CD4-positive, alpha-beta T cell treated with Interleukin-12 subunit alpha and Interleukin-12 subunit beta, for 1 hour (primary cell): Measurements from ENCODE around the gene FYB1.
"Not testable (repeated sequence)": the region's sequence is repeated elsewhere in the genome, so short reads cannot be mapped to it uniquely, and the experiment has no call there.

ENCODE experiments used
- DNase-seq: peaks from one replicate; pipeline ENCODE4 v3.0.0-alpha.2; 2020

FYB1 gene

DNA sequence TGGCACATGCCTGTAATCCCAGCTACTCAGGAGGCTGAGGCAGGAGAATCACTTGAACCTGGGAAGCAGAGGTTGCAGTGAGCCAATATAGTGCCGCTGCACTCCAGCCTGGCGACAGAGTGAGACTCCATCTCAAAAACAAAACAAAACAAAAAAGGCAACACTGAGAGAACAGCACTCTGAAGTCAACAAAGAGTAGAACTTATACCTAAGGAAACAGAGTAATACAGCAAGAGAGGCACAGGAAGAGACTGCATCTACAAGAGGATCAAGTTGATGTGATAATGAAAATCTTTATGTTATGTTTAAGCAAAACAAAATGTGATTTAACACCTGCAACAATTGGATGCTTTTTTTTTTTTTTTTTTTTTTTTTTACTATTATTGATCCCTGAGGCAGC, 33.1 kb downstream of the FYB1 start:
- no peak for DNase-seq

DNA sequence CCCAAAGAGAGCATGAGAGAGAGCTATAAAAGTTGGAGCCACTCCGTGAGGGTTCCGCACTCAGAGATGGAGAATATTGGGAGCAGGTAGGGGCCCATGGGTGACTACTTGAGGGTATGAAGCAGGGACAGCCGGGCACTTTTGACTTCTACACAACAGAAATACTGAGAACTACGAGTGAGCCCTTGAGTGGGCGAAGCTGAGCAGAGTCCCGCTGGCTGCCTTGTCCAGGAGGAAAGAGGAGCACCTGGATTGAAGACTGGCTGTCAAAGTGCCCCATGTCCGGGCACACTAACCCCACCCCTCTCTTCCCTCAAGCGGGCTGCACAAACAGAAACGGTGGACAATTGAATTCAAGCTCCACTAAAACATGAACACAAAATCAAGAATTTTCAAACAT, 33.6 kb downstream of the FYB1 start:
- DNase-seq, result no peak

DNA sequence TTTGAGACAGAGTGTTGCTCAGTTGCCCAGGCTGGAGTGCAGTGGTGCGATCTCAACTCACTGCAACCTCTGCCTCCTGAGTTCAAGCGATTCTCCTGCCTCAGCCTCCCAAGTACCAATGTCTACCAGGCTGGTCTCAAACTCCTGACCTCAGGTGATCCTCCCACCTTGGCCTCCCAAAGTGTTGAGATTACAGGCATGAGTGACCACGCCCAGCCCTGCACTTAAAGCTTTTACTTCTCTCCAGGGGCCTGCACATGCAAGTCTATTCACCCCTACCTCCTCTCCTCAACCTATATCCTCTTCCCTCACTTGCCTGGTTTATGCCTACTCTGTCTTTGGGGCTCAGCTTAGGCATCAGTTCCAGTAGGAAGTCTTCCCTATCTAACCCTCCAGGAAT, 39.8 kb downstream of the FYB1 start:
- DNase-seq, result not testable (repeated sequence)

DNA sequence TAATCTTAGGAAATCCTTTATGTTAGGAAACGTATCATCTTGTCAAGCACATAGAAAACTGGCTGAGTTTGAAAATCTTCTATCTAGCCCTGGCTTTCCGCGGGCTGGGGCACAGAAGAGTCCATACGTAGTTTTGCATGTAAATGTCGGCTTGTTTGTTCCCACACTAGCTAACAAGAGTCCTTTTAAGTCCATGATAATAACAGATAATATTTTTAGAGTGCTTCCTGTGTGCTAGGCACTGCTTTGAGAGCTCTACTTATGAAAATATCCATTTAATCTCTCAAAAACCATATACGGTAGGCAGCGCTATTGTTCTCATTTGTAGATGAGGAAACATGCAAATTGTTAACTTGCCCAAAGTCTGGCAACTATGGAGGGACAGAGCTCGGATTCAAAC, 40.5 kb downstream of the FYB1 start:
- DNase-seq, result peak; percentile 59

DNA sequence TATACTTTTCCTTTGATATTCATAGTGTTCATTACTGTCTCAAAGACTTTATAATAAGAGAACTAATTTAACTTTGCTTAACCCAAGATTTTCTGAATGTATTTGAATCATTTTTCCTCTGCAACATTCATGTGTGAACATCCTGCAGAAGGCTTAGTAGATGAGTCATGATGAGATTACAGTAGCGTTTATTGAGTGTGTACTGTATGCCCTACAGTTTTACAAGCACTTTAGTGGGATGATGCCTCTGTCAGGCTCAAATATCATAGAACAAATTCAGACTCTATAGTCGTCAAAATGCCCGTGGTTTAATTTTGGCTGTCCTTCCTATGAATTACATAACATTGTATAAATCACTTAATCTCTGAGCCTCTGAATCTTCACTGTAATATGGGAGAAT, 41.2 kb downstream of the FYB1 start:
- DNase-seq, result no peak

DNA sequence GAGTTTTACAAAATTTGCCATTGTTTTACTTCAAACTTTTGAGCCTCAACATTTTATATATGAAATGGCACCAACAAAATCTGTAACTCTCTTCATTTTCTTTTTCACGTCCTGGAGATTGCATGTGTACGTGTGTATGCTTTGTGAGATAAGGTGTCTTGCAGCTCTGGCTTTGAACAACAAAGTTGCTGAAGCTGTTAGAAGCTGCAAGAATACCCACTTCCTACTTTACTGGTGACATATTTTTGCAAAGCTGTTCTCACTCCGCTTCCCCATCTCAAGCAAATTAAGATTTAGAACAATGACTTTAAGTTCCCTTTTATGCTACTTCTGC, 41.8 kb downstream of the FYB1 start:
- peak; percentile 70 for DNase-seq

DNA sequence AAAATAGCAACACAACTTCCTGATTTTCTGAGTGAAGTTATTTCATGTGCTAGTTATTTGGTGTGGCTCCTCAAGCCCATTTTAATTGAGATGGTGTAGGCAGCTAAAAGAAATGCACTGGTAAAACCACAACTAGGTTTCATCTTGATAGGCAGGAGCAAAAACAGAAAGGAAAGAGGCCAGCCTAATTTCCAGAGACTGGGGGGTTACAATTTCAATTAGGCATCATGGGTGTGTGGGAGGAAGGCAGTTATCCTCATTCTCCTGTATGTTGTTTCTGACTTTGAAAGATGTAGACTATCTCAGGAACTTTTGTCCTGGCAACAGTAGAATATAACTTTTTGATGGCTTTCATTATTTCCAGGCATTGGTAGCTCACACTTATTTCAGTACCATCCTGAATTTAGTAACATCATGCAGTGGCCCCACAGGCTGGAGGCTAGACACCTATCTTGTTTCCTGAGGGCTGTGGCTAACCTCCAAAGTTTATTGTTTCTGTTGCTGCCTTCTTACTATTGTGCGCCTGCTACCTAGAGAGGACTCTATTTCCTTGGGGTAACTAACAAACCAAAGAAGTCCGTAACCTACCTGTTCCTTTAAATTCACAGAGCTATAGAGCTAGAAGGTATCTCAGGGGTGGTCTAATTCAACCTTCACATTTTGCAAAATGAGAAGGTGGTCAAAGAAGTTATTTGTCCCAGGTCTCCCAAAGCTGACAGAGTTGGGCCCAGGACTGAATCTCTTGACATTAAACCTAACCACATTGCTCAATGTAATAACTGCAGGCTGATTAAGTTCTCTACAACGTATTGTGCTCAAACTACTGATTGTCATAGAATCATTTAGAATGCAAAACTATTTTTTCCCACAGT, 42.4 kb downstream of the FYB1 start:
- DNase-seq, result peak; percentile 73

DNA sequence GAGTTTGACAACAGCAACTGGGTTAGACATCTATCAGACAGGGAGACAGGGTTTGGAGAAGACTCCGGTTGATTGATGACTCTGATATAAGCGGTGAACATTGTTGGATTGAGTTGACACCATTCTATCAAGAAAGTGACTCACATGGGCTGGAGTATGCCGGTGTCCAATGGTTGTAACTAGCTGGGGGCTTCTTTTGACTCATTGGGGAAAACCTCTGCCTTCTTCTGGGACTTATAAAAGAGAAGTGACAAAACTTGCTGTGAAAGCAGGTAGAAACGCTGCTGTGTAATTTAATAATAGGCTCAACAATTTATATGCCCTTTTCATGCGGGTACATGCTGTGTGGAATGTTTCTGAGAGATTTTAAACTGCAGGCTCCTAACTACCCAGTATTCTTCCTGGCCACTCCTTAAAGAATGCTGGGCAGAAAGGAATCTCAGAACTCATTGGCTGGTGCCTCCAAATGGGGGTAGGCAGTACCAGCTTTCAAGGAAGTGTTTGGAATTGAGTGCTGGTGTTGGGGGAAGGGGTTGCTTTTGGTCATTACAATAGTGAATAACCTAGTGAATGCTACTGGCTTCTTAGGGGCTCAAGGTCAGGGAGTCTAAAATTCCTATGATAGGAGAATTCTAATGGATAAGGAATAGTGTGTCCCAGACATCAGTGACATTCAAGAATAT, 43.9 kb downstream of the FYB1 start:
- no peak for DNase-seq

DNA sequence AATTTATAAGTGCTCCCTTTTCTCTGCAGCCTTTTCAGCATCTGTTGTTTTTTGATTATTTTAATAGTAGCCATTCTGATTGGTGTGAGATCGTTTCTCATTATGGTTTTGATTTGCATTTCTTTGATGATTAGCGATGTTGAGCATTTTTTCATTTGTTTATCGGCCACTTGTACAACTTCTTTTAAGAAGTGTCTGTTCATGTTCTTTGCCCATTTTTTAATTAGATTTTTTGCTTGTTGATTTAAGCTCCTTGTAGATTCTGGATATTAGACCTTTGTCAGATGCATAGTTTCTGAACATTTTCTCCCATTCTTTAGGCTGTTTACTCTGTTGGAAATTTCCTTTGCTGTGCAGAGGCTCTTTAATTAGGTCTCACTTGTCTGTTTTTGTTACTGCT, 46.3 kb downstream of the FYB1 start:
- no peak for DNase-seq

DNA sequence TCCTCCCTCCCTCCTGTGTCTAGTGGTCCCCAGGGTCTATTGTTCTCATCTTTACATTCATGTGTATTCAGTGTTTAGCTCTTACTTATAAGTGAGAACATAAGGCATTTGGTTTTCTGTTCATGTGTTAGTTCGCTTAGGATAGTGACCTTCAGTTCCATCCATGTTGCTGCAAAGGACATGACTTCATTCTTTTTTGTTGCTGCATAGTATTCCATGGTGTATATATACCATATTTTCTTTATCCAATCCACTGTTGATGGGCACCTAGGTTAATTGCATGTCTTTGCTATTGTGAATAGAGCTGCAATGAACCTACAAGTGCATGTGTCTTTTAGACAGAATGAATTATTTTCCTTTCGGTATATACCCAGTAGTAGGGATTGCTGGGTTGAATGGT, 46.8 kb downstream of the FYB1 start:
- no peak for DNase-seq

DNA sequence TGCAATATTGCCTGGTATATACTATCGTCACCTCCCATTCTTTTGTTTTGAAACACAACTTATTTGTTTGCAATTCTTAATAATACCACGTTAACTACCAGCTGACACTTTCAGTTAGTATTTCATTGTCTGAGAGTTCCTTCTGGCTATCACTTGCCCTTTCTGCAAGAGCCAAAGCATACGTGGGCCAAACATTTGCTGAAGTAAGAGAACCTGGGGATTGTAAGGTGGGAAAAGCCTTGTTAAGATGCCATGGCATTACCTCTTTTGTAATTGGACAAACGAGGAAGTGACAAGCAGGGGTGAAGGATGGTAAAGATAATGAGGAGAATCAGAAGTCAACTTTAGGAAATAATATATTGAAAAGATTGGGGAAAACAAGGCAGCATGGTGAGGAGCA, 47.7 kb downstream of the FYB1 start:
- DNase-seq, result no peak

DNA sequence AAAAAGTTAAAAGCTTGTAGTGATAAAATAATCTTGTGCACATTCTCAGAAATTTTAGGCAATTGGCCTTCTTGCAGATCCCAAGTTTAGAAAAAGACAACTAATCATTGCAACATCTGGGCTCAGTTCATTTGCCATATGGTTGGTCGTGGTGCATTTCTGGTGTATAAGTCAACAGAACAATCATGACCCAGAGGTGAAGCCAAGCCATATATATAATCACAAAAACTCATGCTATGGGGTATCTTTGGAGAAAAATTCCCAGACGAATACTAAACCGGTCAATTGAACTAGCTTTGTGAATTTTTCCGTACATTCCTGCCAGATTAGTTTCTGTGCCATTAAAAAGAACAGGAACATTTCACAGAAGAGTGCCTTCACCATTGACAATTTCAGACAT, 50.3 kb downstream of the FYB1 start:
- no peak for DNase-seq

DNA sequence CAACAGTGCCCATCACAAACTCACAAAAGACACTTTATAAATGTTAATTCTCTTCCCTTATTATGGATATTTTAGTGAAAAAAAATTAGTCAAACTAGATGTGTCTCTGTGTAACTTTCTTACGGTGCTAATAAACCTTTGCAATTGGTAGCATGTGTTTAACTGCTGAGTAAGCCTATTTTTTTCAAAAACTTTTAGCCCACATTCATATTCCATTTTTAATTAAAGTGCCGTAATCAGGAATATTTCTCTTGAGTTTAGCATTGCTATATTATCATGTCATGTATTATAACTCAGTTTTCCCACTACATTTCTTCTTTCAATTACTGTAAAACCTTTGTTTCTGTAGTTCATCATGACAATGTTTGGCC, 51.4 kb downstream of the FYB1 start:
- DNase-seq, result no peak

DNA sequence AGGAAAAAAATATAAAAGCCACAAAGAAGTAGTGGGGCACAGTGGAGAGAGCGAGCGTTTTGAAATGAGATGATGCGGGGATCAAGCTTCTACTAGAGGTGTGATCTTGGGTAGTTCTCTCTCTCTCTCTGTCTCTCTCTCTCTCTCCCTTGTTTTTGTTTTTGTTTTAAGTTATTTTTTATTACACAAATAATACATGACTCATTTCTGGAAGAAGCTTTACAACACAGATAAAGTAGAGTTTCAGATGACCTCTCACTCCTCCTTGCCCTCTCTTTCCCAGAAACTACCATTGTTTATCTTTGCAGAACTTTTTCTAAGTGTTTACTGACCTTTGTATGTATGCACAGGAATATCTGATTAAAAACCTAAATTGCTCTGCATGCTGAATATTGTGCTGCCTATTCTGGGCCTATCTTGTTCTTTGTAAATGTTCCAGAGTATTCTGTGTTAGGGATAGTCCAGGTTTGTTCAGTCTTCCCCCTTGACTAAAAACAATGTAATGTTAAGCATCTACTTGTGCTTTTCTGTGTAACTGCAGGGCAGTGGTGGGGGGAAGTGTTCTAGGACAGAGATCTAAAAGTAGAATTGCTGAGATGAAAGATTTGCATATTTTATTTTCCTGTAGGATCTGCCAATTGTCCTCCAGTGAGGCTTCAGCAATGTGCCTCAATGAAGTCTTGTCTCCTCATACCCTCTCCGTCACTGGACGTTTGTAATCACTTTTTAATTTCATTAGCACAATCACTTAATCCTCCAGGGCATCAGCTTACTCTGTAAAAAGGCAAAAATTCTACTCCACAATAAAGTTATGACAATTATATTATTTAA, 52.0 kb downstream of the FYB1 start:
- peak; percentile 49 for DNase-seq

DNA sequence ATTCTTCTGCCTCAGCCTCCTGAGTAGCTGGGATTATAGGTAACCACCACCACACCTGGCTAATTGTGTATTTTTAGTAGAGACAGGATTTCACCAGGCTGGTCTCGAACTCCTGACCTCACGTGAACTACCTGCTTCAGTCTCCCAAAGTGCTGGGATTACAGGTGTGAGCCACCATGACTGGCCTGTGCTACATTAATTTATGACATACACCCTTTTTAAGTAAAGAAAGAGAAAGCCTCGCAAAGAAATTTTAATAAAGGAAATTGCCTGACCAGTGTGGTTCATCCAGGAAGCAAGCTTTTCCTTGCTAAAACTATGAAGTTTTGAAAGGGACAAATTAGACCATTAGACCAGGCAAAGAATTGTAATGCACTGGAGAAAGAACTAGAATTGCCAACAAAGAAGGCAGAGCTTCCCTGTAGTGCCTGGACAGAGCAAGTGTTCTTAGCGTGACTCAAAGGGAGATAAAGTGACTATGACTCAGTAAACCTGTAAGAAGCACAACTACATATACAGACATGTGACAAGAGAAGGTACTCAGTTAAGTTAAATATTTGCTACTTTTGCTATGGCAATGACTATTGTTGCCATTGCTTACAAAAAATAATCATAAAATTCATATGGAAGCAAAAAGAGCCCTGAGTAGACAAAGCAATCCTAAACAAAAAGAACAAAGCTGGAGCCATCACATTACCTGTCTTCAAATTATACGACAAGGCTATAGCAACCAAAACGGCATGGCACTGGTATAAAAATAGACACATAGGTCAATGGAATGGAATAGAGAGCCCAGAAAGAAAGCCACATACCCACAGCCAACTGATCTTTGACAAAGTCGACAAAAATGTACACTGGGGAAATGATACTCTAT, 54.6 kb downstream of the FYB1 start:
- peak; percentile 51 for DNase-seq

DNA sequence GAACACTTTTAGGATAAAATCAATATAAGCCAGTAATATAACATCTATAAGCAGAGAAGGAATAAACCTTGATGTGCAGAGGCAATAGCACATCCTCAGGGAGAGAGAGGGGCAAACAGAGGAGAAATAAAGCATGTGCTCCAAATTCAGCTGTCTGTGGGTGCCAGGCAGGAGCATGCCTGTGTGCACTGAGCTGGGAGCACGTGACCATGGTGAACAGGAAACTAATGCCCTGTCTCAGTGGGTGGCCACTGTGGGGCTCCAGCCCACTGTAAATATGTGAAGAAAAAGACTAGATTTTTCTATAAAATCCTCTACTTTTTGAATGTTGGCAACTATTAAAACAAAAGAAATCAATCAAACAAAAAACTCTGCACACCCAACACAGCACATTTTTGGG, 55.3 kb downstream of the FYB1 start:
- peak; percentile 59 for DNase-seq

DNA sequence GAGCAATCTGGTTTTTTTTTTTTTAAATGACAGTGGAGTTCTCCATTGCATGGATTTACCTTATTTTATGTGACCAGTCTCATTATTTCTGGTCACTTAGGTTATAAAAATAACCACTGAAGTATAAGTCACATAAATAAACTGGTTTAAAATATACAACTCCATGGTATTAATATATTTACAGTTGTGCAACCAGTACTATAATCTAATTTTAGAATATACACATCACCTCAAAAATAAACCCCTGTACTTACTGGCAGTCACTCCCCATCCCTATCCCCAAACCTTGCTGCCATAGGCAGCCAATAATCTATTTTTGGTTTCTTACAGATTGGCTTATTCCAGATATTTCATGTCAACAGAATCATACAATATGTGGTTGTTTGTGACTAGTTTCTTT, 57.8 kb downstream of the FYB1 start:
- DNase-seq, result no peak

DNA sequence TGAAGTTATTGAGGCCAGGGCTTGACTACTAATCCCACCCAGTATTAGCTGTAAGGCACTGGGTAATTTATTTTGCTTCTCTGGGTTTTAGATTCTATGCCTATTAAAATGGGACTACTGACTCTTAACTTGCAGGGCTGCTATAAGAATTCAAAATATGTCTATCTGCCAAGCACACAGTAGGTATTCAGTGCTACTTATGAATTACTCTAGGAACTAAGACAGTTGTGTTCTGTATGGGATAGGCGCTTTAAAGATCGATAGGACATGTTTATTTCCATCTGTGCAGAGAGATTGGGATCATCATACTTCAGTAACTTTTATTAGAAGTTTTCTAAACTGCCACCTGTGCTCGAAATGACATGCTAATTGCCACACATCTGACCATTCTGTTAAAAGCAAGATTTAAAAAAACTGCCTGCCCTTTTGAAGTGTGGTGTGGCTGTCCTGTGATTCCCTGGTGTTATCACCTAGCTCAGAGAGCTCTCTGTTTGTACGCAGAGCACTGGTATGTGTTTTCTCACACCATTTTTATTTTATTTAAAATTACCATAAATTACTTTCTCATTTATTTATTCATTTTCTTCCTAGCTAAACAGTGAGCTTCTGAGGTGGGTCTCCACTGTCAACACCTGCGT, 58.7 kb downstream of the FYB1 start:
- no peak for DNase-seq

DNA sequence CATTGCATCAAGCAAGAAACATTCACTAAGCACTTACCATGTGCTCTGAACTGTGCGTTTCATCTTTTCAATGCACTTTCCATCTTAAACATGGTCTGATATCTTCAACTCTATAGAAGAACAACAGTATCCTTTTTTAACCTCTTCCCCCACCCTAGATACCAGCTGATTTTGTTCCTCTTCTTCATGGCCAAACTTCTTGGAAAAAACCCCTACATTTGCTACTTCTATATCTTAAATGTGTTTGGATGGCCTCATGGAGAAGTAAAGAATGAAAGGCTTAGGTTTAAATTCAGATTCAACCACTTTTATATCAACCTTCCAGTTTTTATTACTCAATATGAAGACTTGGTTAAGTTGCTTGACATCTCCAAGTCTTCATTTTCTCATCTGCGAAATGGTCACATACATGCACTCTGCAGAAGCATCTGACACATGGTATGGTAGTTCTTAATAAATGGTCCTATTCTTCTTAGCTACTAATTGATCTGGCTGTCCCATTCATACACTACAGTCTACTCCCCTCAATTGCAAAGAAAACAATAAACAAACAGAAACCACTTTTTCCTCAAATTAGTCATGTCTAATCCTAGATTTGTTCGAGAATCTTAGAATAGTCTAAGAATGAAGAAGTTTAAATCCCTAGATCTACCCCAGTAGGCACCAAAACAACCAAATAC, 59.4 kb downstream of the FYB1 start:
- DNase-seq, result no peak

DNA sequence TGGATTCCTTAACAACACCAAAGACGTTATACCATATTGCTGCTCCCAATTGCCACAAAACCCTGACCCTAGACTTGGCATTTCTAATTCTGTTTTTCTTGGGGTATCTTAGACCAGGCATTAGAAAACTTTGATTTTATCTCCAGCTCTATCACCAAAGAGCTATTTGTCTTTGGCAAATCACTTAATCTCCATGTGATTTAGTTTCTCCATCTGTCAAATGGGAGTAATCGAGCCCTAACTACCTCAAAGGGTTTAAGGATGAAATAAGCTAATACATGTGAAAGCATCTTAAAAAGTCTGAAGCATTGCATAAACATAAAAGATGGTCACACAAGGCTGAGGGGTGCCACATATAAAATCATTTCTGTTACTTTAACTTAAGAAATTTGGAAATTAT, 60.6 kb downstream of the FYB1 start:
- DNase-seq, result no peak

DNA sequence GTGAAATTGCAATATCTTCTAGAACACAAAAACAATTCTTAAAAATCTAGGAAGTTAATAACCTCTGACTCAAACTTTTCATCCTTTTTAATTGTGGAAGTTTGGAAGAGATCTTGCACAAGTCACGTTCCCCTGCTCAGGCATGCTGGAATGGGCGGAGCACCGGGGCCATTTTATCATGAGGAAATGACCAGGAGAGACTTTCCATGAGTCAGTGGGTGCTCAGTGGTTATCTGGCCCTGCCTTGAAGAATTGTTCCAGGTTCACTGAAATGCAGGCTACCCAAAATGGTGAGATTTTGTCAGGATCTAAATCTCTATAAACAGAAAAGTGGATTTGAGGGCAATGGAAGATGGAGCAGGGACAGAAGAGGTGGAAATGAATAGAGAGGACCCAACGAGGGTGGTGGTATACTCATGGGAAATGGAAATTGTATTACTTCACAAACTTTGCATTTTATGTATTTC, 61.2 kb downstream of the FYB1 start:
- no peak for DNase-seq

DNA sequence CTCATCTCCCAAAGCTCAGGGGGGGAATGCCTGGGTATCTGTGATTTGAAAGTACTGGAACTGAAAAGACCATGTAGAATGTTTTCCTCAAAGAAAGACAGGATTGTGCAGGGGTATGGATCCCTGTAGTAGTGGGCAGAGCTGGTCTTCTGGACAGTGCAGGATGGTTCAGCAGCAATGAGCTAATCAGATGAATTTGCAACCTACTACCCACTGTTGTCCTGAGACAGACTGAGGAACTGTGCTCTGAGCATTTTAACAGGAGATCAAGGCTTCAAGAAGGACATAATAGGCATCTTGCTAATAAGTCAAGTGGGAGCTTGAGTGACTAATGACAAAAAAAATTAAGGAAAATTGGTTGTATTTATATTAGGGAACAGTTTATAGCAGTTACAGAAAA, 61.7 kb downstream of the FYB1 start:
- DNase-seq, result no peak
